ENCODE results near the gene TOMM20.

DNA sequence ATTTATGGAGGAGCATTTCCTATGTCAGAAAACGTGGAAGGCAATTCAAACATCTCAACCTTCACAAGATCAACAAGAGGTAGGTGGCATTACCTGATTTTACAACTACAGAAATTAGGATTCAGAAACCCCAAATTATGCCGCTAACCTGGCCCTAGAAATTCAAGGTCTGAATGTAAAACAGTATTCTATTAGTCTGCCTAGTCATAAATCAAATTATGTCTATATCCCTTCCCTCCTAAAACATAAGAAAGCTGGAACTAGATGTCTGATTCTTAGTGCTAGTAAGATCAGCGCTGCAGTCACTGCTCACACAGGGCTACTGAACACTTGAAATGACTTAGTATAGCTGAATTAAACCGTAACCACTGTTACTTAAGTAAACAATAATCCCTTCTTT, 1.4 kb downstream of the TOMM20 start:
- TF ChIP-seq BHLHE40 (IDR thresholded peaks at IDR 0.05; ENCODE audit: borderline replicate concordance) (no peak), SP1 (IDR thresholded peaks at IDR 0.05) (no peak), FOXM1 (IDR thresholded peaks at IDR 0.05; ENCODE audit: borderline replicate concordance) (no peak), FOXK2 (IDR thresholded peaks at IDR 0.05) (no peak), FOXA1 (IDR thresholded peaks at IDR 0.05) (no peak), LEF1 (IDR thresholded peaks at IDR 0.05; ENCODE audit: borderline replicate concordance) (no peak), ELF4 (IDR thresholded peaks at IDR 0.05) (no peak), HDGF (IDR thresholded peaks at IDR 0.05; ENCODE audit: borderline replicate concordance) (no peak), SUZ12 (IDR thresholded peaks at IDR 0.05) (no peak), ARNT (IDR thresholded peaks at IDR 0.05) (no peak)
- TF ChIP-seq, protein P1, sequence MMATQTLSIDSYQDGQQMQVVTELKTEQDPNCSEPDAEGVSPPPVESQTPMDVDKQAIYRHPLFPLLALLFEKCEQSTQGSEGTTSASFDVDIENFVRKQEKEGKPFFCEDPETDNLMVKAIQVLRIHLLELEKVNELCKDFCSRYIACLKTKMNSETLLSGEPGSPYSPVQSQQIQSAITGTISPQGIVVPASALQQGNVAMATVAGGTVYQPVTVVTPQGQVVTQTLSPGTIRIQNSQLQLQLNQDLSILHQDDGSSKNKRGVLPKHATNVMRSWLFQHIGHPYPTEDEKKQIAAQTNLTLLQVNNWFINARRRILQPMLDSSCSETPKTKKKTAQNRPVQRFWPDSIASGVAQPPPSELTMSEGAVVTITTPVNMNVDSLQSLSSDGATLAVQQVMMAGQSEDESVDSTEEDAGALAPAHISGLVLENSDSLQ (IDR thresholded peaks at IDR 0.05) = peak; percentile 81
